T follicular helper cell (primary cell): ENCODE results near the gene PARP8.
"Not testable (repeated sequence)": the region's sequence is repeated elsewhere in the genome, so short reads cannot be mapped to it uniquely, and the experiment has no call there.

Experiments used
- DNase-seq: peaks from one replicate; pipeline ENCODE4 v3.0.0-alpha.2; 2020; ENCODE audit warnings: low read depth
- total RNA-seq, 2 experiments: gene quantifications; one replicate each; lab custom pipeline; 2026; lab: John Stamatoyannopoulos, UW

Gene PARP8, protein sequence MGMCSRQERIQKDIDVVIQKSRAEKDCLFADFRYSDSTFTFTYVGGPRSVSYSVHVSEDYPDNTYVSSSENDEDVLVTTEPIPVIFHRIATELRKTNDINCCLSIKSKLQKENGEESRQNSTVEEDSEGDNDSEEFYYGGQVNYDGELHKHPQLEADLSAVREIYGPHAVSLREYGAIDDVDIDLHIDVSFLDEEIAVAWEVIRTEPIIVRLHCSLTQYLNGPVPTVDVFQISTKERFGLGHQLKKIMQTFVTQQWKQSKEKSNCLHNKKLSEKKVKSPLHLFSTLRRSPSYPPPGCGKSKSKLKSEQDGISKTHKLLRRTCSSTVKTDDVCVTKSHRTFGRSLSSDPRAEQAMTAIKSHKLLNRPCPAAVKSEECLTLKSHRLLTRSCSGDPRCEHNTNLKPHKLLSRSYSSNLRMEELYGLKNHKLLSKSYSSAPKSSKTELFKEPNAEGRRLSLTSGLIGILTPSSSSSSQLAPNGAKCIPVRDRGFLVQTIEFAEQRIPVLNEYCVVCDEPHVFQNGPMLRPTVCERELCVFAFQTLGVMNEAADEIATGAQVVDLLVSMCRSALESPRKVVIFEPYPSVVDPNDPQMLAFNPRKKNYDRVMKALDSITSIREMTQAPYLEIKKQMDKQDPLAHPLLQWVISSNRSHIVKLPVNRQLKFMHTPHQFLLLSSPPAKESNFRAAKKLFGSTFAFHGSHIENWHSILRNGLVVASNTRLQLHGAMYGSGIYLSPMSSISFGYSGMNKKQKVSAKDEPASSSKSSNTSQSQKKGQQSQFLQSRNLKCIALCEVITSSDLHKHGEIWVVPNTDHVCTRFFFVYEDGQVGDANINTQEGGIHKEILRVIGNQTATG
- total RNA-seq, result 79.5 to 224 reads per million in 2 experiments

DNA sequence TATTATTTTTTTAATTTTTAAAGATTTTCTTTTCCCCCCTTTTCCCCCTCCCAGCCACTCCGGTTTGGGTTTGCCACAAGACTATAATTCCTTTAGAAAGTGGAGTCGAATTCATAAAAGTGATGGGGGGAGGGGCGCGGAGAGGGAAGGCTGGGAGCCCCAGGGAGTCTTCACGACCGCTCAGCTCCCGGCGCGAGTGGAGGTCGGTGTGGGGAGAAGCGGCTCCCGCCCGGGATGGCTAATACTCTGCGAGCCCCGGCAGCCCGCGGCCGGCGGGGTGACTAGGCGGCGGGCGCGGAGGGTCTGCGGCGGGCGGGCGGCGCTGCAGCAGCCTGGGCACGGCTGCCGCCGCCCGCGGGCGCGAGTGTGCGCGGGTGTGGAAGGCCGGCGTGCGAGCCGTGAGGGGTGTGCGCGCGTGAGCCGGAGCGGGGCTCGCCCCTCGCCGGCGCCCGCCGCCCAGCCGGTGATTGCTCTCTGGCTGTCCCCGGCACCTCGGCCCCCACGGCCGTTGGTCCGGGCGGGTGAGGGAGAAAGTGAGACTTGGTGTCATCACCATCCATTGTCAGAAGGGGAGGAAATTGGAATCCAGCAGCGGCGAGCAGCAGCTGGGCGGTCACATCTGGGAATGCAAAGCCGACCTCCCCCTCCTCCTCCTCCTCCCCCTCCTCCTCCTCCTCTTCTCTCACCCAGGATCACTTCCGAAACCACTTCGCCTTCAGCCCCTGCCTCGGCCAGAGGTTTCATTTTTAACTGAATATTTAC is at the start of gene PARP8:
TSS of gene PARP8 (plus strand) at position 377 of the 762 bp plus-strand sequence. CDS start 459 bp downstream, outside the sequence.
- peak; percentile 24 for DNase-seq

DNA sequence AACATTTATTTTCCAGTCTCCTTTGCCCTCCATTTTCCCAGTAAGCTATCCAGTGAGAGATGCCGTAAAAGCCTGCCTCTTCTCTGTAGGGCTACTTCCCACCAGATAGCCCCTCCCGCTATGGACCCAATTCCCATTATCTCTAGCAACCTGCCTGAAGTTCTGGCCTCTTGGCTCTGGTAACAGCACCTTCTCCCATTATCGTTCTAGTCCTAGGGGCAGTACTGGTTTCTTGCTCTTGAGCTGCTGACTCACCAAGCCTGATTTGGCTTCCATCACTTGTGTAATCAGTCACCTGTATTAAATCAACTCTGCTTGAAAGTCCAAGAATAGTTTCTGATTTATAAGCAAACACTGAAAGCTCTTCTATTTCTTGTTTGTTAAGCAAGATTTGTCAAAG is 42.8 kb upstream of the PARP8 start:
- DNase-seq, result no peak

DNA sequence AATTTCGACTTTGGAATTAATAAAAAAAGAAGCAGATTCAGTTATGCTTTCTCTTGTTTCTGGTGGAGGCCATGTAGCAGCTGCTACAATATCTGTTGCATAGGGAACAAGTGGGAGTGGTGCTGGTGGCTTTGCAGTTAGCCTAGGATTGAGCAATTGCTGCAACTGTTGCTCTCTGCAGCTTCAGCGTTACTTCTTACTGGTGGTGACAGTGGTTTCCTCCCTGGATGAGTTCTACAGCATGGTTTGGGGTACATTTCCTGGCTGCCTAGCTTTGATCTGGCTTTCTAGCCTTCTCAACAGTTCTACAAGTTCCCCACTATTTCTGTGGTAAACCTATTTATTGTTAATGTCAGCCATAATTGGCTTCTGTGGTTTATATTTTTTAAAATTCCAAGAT is 31.6 kb upstream of the PARP8 start:
- DNase-seq, result peak; percentile 2

DNA sequence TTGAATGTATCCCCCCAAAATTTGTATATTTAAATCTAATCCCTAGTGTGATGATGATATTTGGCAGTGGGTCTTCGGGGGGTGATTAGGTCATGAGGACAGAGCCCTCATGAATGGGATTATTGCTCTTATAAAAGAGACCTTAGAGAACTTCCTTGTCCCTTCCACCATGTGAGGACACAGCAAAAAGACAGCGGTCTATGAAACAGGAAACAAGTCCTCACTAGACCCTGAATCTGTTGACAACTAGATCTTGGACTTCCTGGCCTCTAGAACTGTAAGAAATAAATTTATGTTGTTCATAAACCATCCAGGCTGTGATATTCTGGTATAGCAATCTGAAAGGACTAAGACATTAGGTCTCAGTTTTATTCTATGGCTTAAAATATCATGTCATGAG is 28.9 kb upstream of the PARP8 start:
- DNase-seq, result not testable (repeated sequence)

DNA sequence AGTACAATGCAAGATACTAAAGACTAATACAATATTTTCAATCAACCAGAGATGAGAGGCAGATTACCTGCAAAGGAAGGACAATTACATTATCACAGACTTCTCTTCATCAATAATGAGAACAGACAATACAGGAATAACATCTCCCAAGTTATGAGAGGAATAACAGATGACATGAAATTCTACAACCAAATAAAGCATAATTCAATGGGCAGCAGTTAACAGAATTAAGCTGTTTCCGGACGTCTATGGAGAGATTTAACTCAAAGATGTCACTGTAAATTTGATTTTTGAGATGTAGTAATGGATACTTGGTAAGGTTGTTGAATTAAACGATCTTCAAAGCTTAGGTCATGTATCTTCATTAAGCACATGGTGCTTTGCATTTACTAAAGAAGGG is 19.8 kb upstream of the PARP8 start:
- no peak for DNase-seq

DNA sequence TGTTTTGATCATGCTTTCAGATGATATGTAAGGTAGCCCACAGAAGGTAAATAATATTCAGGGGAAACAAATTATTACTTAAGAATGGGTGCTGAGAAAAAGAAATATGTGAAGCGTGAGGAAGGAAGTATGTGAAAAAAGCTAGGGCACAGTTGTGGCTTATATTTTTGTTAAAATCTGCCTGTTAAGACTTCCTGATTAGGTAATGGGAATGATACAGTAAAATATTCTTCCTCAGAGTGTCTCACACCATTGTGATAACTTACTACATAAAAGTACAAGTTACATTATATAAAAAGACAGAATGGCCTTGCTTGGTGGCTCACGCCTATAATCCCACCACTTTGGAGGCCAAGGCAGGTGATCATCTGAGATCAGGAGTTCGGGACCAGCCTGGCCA is 18.7 kb upstream of the PARP8 start:
- DNase-seq, result no peak

DNA sequence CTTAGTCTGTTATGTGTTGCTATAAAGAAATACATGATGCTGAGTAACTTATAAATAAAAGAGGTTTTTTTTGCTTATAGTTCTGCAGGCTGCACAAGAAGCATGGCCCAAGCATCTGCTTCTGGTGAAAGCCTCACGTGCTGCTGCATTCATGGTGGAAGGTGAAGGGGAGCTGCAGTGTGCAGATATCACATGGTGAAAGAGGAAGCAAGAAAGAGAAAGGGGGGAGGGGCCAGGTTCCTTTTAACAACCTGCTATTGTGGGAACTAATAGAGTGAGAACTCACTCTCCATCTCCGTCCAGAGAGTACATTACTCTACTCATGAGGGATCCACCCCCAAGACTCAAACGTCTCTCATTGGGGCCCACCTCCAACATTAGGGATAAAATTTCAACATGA is 12.5 kb upstream of the PARP8 start:
- no peak for DNase-seq

DNA sequence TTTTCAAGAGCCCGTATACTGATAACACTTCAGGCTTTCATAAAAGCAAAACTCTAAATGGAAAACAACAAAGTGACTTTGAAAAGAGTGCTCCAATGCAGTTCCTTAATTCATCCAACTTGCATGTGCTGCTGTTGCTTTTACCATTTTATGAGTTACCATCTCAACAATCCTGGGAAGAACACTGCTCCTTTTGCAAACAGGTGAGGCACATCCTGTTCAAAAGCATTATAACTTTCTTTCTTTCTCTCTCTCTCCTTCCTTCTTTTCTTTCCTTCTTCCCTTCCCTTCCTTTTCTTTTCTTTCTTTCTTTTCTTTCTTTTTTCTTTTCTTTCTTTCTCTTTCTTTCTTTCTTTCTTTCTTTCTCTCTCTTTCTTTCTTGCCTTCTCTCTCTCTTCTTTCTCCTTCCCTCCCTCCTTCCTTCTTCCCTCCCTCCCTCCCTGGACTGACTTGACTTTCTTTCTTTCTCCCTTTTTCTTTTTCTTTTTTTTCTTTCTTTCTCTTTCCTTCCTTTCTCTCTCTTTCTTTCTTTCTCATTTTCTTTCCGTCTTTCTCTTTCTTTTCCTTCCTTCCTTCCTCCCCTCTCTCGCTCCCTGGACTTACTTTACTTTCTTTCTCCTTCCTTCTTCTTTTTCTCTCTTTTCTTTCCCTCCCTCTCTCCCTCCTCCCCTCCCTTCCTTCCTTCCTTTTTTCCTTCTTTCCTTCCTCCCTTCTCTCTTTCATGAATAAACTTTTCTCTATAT is 11.2 kb upstream of the PARP8 start:
- DNase-seq, result no peak

DNA sequence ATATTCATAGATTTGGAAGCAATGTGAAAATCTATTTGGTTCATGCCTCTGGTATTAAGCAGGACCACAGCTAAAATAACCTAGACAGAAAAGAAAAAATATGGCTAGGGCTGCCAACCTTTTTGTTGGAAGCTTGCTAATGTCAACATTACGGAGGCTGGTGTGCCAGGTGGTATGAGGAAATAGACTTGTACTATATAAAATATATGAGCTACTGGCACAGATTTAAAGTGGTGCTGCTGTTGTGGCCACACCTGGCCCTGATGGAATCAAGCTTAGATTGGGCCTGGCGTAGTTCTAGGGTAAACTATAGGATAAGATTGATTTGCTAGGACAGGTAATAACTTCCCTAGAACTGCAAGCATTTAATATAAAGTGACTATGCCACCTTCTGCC is 10.6 kb upstream of the PARP8 start:
- DNase-seq, result no peak

DNA sequence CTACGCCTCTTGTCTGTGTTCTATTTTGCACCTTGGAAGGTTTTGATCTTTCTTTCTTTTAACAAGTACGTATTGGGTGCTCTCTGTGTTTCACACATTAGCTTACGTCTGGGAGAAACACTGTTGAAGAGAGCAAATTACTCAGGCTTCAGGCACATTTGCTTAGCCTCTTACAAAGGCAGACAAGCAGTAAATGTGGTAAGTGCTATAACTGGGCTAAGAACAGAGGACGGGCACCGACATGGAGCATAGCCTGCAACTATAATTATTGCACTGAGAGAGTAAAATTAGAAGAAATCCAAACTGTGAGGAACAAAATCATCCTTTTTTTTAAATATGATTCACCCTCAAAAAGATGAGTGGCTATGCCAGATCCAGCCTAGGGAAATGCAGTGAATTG is 9.4 kb upstream of the PARP8 start:
- no peak for DNase-seq

DNA sequence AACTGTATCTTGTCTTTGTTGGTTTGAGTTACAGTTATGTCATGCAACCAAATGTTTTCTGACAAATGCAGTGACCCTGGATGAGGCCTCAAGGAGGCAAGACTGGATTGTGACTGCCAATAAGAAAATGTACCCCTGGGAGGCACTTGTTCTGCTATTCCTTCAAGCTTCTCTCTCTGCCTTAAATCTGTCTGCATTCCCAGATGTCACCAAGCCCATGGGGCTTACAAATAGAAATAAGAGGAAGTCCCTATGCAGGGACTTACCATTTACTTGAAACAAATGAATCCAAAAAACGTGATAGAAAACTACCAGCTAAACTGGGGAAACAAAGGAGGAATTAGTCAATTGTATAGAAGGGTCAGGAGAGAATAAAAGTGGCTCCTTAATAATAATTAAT is 8.2 kb upstream of the PARP8 start:
- DNase-seq, result no peak

DNA sequence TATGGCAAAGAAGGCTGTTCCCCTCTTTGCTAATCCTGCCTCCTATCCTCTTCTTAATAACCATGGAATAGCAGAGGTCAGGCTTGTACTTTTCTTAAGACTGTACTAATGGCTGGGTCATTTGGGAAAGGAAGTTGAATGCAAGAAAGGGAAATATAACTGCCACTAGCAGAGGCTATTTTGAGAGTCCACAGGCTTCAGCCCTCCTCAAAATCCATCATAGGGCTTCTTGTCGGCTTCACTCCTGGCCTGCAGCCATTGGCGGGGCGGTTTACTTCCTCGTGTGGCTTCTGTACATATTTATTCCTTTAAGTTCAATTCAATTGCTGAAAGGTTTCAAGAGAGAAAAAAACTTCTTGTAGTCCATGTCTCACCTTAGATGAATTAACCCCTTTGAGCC is 2.8 kb upstream of the PARP8 start:
- no peak for DNase-seq

DNA sequence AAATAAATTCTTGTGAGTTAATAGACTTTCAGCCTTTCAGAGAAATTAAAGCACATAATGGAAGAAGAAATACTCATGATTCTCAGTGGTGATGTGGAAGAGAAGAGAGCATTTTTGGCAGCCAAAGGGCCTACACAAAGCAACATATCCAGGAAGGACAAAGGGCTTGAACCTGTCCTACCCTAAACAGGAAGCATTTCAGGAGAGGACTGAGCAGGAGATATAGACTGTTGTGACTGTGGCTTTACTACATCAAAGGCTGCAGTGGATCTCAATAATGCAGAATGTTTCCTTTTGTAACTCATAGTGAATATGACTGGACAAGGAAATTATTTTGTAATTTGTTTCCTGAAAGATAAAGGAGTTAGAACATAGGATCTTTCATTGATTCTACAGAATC is 1.3 kb upstream of the PARP8 start:
- no peak for DNase-seq

DNA sequence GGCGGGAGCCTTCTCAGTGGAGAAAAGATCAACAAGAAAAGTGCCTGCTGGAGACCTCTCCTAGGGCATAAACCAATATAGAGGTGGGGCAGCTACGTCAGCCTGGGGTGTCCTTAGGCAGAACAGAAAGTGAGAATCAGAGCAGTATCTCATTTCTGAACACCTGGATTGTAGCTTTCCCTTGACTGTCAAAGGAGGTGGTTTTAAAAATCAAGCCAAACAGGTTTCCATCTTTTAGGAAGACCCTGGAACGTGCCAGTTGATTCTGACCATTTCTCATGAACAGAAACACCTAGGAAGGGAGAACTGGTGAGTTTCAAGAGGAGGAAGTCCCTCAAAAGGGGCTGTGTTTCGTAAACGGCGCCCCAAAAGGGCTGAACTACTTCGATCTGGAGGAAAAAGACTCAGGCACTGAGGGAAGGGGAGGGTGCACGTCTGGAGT is 655 bp upstream of the PARP8 start:
- peak; percentile 16 for DNase-seq

DNA sequence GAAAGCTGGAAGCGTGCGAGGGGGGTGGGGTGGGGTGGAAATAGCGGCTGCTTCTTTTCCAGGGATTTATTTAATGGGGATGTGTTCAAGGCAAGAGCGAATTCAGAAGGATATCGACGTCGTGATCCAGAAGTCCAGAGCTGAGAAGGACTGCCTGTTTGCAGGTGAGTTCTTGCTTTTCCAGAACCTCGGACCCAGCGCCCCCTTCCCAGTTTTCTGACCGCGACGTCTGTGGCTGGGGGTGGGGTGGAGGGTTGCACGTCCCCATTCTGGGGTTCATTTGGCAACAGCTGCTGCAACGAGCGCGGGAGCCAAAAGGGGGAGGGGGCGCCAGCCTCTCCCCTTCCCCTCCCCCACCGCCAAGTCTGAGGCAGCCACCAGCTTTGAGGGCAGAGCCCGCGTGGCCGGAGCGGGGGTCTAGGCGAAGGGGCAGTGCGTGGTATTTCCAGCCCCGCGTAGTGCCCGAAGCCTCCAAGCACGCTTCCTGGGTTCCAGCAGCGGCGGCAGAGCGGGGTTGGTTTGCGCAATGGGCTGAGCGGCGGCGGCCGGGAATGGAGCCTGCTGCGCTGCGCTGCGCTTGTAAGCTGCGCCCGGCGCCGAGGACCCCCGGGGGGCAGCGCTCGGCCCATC is 701 bp downstream of the PARP8 start:
- DNase-seq, result no peak

DNA sequence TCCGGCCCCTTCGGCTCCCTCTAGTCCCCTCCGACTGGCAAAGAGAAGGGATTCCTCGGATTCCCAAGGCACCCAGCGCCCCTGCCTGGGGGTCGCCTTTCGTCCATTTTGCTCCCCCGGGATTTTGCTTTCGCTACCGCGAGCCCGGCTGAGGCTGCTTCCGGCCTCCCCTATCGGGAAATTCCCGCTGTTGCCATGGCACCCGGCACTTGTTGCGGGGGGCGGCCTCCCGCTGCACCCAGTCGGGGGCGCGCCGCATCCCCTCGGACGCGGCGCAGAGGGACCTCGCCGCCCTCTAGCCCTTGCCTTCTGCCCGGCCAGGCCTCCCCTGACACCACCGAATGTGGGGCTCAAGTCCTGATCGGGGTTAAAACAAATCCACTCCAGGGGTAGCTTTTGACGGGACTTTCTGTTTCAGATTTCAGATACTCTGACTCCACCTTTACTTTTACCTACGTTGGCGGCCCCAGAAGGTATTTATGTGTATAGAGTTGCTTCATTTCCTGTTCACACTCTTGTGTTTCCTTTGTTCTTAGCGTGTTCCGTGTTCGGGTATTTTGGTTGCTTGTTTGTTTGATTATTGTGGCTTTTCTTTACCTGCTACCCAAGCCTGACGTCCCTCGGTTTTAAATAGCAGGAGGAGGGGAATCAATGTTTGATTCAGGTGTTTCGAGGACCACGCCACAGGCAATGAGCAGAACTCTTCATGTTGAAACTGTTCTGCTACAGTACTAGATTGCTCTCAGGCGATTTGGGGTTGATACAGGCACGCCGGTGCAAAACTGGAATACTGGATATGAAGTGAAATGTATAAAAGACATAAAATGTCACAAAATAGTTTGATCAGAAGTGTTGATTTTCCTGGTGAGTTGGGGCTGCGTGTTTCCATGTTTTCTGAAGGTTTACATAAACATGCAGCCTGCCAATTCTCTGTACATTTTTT is 1.5 kb downstream of the PARP8 start:
- peak; percentile 85 for DNase-seq

DNA sequence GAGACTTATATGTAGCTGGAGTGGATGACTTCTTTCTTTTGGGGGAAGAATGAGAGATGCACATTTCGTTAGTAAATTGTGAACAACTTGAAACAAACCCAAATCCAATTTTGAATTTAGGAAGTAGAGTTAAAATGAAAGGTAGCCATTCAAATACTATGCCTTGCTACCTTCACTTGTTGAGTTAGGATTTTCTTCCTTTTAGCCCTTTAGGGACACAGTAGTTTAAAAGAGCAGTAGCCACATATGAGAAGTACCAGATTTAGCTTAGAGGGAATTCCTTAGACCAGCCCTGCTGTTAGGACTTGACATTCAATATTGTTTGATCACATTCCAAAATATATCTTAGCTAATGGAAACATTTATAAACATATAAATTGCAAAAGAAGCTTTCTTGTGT is 2.2 kb downstream of the PARP8 start:
- not testable (repeated sequence) for DNase-seq

DNA sequence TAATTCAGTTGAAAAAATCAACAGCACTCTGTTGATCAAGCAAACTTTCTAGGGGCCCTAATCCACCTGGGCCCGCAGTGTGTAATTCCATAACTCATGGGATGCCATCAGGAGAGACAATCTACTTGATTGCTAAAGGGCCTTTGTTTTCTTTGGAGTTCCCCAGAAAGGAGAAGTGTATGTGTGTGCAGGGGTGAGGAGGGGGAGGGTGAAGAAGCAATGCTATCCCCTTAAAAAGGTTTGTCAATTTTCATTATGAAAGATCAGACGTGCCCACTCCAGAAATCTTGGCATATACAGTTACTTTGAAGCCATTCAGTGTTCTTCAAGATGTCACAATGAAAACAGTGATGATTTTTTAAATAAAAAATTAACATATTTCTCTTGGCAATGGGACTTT is 6.2 kb downstream of the PARP8 start:
- DNase-seq, result no peak

DNA sequence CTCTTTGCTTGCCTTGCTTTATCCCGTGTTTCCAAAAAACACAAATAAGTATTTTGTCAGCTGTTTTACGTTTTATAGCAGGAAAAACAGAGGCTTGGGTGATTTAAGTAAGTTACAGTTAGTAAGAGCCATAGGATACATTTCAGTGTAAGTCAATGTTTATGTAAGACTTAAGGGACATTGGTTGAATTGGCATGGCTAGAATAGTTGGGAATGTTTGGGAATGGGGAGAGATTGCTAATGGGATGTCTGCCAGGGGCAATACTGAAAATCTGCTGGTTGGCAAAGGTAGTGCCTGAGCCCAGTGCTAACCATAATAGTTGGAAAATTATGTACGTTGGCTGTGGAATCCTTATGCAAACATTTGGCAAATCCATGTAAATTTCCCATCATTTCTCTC is 7.0 kb downstream of the PARP8 start:
- DNase-seq, result not testable (repeated sequence)

DNA sequence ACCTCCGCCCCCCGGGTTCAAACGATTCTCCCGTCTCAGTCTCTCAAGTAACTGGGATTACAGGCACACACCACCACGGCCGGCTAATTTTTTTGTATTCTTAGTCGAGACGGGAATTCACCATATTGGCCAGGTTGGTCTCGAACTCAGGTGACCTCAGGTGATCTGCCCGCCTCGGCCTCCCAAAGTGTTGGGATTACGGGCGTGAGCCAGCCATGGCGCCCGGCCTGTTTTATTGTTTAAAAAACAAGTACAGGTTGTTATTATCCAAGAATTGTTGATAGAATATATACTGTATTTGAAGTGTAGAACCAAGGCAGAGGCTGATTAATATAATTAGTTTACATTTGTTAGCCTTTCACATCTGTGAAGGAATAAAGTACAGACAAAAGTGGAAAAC is 8.9 kb downstream of the PARP8 start:
- no peak for DNase-seq
